GM12874 (cell line): ENCODE measurements around the gene TFPT.

Experiments used
- CTCF ChIP-seq: IDR thresholded peaks from 2 replicates; pipeline ENCODE4 v1.5.1; 2011; ENCODE audit warnings: low read depth, mild to moderate bottlenecking, control low read depth, low read length, moderate library complexity; ENCODE audit not compliant: insufficient read depth

Gene TFPT

DNA sequence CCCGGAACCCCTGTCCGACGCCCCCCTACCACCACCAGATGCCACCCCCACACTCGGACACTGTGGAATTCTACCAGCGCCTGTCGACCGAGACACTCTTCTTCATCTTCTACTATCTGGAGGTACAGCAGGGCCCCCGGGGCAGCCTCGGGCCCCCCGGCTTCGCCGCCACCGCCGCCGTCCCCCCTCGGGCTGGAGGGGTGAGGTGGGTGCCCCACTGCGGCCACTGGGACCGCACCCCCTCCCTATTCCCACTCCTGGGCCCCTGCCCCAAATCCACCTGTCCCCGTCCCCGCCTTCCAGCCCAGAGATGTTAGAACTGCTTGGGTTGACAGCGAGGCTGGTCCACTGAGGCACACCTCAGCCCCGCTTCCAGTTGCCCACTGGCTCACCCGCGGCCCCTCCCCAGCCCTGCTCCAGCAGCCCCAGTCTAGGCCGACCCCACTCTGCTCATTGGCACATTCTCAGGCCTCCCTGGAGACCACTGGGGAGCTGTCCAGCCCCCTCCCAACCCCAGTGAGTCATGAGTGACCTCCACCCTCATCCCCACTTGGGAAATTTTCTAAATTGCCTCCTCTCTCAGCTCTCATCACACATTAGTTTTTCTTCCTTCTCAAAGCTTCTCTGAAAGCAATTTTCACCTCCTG, 37.5 kb upstream of the TFPT start:
- no peak for TF ChIP-seq CTCF

DNA sequence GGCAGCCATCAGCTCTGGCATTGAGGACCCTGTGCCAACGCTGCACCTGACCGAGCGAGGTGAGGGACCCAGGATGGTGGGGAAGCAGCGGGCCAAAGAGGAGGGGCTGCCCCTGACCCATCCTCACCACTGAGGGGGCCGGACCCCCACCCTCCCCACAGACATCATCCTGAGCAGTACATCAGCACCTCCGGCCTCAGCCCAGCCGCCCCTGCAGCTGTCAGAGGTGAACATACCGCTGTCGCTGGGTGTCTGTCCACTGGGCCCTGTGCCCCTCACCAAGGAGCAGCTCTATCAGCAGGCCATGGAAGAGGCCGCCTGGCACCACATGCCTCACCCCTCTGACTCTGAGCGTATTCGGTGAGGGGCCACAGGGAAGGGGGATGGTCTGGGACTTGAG, 36.8 kb upstream of the TFPT start:
- no peak for TF ChIP-seq CTCF

DNA sequence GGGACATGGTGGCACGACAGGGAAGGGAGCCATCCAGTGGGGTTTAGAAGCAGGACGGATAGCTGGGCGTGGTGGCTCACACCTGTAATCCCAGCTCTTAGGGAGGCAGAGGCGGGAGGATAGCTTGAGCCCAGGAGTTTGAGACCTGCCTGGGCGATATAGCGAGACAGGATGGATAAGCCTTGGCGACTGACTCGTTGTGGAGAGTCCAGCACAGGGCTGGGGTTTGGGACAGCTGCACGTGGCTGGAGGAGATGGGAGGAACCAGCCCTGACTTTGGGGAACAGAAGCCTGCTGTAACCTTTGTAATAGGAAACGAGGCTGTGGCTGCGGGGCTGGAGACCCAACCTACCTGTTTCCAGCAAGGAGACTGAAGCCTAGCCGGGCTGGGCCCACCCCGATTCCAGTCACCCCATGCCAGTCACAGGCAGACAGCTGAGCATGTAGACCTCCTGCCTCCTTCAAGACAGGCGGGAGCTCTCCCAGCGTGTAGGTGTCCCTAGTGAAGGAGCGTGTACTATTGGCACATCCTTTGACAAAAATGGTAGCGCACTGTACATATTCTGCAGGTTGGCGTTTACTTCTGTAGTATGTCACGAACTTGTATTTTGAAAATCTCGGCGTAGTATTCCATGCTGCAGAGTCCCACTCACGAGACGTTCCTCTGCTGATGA, 36.0 kb upstream of the TFPT start:
- TF ChIP-seq CTCF, result no peak

- TF ChIP-seq CTCF, result no peak
Measured at GRCh38 chr19:54149021-54149812, 33.8 kb upstream of the TFPT start.

DNA sequence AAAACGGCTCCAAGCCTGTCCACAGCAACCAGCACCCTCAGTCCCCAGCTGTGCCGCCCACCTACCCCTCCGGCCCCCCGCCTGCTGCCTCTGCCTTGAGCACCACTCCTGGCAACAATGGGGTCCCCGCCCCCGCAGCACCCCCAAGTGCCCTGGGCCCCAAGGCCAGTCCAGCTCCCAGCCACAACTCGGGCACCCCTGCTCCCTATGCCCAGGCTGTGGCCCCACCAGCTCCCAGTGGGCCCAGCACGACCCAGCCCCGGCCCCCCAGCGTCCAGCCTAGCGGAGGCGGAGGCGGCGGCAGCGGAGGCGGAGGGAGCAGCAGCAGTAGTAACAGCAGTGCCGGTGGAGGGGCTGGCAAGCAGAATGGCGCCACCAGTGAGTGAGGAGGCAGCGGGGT, 32.7 kb upstream of the TFPT start:
- no peak for TF ChIP-seq CTCF

DNA sequence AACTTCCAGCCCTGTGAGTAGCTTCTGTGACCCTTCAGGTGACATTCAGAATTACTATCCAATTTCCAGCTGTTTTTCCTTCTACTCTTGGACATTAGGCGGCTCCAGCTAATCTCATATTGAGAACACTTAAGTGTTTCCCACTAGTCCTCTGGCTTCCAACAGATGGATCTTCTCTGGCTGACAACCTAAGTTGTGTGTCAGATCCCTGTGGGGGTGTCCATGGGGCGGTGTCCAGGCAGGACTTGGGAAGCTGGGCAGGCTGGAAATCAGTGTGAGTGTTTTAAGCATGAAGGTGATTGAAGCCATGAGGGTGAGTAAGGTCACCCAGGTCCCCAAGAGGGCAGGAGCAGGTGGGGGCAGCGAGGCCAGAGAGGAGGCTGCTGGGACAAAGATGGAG, 32.2 kb upstream of the TFPT start:
- no peak for TF ChIP-seq CTCF

DNA sequence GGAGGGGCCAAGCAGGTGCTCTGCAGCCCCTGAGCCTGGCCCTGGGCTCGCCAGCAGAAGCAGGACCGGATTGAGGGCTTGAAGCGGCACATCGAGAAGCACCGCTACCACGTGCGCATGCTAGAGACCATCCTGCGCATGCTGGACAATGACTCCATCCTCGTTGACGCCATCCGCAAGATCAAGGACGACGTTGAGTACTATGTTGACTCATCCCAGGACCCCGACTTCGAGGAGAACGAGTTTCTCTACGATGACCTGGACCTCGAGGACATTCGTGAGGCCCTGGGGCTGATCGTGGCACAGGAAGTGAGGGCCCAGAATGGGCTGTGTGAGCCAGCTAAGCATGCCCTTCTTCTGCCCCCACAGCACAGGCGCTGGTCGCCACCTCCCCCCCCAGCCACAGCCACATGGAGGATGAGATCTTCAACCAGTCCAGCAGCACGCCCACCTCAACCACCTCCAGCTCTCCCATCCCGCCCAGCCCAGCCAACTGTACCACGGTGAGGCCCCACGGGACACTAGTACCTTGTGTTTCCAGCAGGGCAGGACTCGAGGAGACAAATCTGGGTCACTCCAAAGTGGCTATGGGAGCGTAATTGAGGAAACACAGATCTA, 30.2 kb upstream of the TFPT start:
- TF ChIP-seq CTCF, result no peak
